ENCODE results near the gene CUL7. TPM values are rescaled to one million over a fixed set of nuclear protein-coding genes. Genes with fewer than 3 reads are reported as not detected.

The CUL7 gene
- total RNA-seq, 1 experiment from 2014 or later = 23.5 TPM

DNA sequence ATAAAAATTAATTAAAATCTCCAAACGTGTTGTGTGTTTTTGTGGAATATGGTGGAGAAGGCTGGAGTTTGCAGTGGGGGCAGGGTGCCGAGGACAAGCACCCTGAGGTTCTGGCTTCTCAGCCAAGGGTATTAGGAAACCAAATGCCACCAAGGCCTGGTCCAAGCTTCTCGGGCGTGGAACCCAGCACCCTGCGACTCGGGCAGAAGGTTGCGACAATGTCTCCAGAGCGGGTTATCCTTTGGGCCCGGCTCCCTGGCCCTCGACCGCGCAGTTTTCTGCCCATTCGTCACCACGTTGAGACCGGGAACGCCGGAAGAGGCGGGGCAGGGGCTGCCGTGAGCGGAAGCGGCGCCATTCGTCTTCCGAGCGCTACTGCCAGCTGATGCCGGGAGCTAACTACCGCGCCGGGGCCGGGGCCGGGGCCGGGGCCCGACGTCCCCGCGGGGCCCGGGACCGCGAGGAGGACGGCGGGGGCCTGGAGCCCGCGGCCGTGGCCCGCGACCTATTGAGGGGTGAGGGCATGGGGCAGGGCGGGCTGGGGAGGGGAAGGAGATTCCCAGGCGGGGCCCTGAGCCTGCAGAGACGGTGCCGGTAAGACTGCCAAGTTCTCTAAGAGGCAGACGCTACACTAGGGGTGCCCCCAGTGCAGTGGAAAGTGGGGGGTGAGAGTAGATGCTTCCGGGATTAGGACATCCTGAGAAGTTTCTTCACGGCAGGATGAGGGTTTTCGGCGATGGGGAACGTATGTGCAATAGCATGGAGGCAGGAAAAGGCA, 32.2 kb downstream of the CUL7 start, which contains the start of gene RRP36:
Gene RRP36, plus strand, starts transcription at position 354 of the 778 bp plus-strand sequence. Its CDS starts 32 bp downstream, at position 386.
- Mint-ChIP-seq H3K27ac (peak within 1 kb of the TSS; percentile 95 to 99 (median 98)), H3K27me3 (ENCODE audit: low read depth) (no peaks in the 10 kb centered on the region), H3K36me3 (ENCODE audit: insufficient read depth in 1 of 3, low read depth in 3 of 3) (peaks cover 33 to 62% (median 59%) of the 10 kb centered on the region in 3 experiments), H3K4me3 (peak within 1 kb of the TSS; percentile 98 to 99), H3K9me3 (no peaks in the 10 kb centered on the region), H3K4me1 (peaks cover 4 to 14% of the 10 kb centered on the region in 2 experiments; a peak in 3 of 4 replicates)
- peak; percentile 82 for DNase-seq
- Histone ChIP-seq H2AK5ac (ENCODE audit: insufficient read length, low read length) (no peak within 1 kb of the TSS), H3K14ac (ENCODE audit: insufficient read depth, low read length) (peak within 1 kb of the TSS; percentile 85), H3K9me3 (ENCODE audit: control insufficient read depth, low read depth, low read length) (no peaks in the 10 kb centered on the region), H4K91ac (ENCODE audit: insufficient read length, low read depth, low read length) (no peak within 1 kb of the TSS), H3K23me2 (ENCODE audit: insufficient read length, low read depth, low read length, poor library complexity, severe bottlenecking) (peaks cover 7% of the 10 kb centered on the region), H3K56ac (ENCODE audit: insufficient read length, low read depth, low read length) (no peak within 1 kb of the TSS), H2BK5ac (ENCODE audit: insufficient read length, low read length) (peak within 1 kb of the TSS; percentile 24), H3K27me3 (ENCODE audit: insufficient read depth, low read length) (no peaks in the 10 kb centered on the region), H3T11ph (ENCODE audit: low read length) (no peak within 1 kb of the TSS), H2BK15ac (ENCODE audit: low read depth, low read length) (no peak within 1 kb of the TSS), H2BK20ac (ENCODE audit: low read depth, low read length, poor library complexity, severe bottlenecking) (no peak within 1 kb of the TSS), H3K4ac (ENCODE audit: low read depth, low read length) (no peak within 1 kb of the TSS; the same call in 1 of the 2 replicates), H3K27ac (ENCODE audit: insufficient read length, low read depth, low read length) (peak within 1 kb of the TSS; percentile 8), H3K79me1 (ENCODE audit: insufficient read depth, low read depth, low read length, poor library complexity, severe bottlenecking) (peaks cover 7% of the 10 kb centered on the region), H4K5ac (ENCODE audit: insufficient read length, low read depth, low read length) (no peak within 1 kb of the TSS), H3K79me2 (ENCODE audit: insufficient read depth, low read length) (0 out of 2 replicates have a peak, but pooled peaks cover 2% of the 10 kb centered on the region), H2BK12ac (ENCODE audit: insufficient read length, low read depth, low read length) (no peak within 1 kb of the TSS), H4K20me1 (ENCODE audit: control insufficient read depth, insufficient read depth, insufficient read length) (no peaks in the 10 kb centered on the region), H3K4me2 (ENCODE audit: insufficient read depth, insufficient read length, low read length) (peak within 1 kb of the TSS; percentile 77), H3K9ac (ENCODE audit: extremely low read depth, insufficient read length, low read length) (peak within 1 kb of the TSS; percentile 90), H2BK120ac (ENCODE audit: low read depth, low read length, poor library complexity, severe bottlenecking) (no peak within 1 kb of the TSS), H3K4me1 (ENCODE audit: insufficient read depth, low read length) (no peaks in the 10 kb centered on the region), H2AFZ (ENCODE audit: low read length) (no peak within 1 kb of the TSS), H3K23ac (ENCODE audit: insufficient read length, low read depth, low read length) (no peak within 1 kb of the TSS), H3K18ac (ENCODE audit: insufficient read length, low read depth, low read length) (no peak within 1 kb of the TSS), H4K8ac (replicated peaks; ENCODE audit: insufficient read length, low read depth, low read length) (no peak within 1 kb of the TSS)
- TF ChIP-seq, protein P1, sequence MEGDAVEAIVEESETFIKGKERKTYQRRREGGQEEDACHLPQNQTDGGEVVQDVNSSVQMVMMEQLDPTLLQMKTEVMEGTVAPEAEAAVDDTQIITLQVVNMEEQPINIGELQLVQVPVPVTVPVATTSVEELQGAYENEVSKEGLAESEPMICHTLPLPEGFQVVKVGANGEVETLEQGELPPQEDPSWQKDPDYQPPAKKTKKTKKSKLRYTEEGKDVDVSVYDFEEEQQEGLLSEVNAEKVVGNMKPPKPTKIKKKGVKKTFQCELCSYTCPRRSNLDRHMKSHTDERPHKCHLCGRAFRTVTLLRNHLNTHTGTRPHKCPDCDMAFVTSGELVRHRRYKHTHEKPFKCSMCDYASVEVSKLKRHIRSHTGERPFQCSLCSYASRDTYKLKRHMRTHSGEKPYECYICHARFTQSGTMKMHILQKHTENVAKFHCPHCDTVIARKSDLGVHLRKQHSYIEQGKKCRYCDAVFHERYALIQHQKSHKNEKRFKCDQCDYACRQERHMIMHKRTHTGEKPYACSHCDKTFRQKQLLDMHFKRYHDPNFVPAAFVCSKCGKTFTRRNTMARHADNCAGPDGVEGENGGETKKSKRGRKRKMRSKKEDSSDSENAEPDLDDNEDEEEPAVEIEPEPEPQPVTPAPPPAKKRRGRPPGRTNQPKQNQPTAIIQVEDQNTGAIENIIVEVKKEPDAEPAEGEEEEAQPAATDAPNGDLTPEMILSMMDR (conservative IDR thresholded peaks at IDR 0.05) = no peak
- WGBS (ENCODE audit: extremely low coverage, insufficient read length, low lambda C conversion rate) = no CpG with 5 or more reads among the region's 56 CpGs

All from H9 (cell line).